22Rv1 (cell line): ENCODE data around the gene FXYD6.

ENCODE experiments used
- H3K27ac ChIP-seq: fragments of 450-650 bp; 2 replicates; pipeline ENCODE4 v1.5.1; 2017
- ZFX ChIP-seq: fragments of 450-650 bp; IDR thresholded peaks from 2 replicates; pipeline ENCODE4 v1.6.1; 2017; ENCODE audit warnings: antibody characterized with exemption, borderline replicate concordance
- TF ChIP-seq, protein P1 (sequence below): fragments of 450-650 bp; IDR thresholded peaks from 2 replicates; pipeline ENCODE4 v1.5.1; 2017; ENCODE audit warnings: mild to moderate bottlenecking

FXYD6 gene

GRCh38 chr11:117851852-117852251 lies 24.6 kb downstream of the FXYD6 start:
- H3K27ac ChIP-seq = no peak overlapping the region
- TF ChIP-seq ZFX = no peak
- TF ChIP-seq, protein P1, sequence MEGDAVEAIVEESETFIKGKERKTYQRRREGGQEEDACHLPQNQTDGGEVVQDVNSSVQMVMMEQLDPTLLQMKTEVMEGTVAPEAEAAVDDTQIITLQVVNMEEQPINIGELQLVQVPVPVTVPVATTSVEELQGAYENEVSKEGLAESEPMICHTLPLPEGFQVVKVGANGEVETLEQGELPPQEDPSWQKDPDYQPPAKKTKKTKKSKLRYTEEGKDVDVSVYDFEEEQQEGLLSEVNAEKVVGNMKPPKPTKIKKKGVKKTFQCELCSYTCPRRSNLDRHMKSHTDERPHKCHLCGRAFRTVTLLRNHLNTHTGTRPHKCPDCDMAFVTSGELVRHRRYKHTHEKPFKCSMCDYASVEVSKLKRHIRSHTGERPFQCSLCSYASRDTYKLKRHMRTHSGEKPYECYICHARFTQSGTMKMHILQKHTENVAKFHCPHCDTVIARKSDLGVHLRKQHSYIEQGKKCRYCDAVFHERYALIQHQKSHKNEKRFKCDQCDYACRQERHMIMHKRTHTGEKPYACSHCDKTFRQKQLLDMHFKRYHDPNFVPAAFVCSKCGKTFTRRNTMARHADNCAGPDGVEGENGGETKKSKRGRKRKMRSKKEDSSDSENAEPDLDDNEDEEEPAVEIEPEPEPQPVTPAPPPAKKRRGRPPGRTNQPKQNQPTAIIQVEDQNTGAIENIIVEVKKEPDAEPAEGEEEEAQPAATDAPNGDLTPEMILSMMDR = no peak

DNA sequence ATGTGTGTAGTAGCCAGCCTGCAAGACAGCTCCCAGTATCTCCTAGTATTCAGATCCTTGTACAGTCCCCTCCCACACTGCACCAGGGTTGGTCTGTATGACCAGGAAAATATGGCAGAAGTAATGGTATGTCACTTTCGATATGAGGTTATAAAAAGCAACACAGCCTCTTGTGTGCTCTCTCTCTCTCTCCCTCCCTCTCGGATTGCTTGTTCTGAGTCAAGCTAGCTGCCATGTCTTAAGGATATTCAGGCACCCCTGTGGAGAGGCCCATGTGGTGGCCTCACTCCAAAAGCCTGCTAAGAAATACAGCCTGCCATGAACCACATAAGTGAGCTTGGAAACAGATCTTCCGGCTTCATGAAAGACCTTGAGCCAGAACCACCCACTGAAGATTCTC lies 25.4 kb downstream of the FXYD6 start:
- no peak overlapping the region for H3K27ac ChIP-seq
- TF ChIP-seq ZFX = no peak
- TF ChIP-seq, protein P1 = no peak

DNA sequence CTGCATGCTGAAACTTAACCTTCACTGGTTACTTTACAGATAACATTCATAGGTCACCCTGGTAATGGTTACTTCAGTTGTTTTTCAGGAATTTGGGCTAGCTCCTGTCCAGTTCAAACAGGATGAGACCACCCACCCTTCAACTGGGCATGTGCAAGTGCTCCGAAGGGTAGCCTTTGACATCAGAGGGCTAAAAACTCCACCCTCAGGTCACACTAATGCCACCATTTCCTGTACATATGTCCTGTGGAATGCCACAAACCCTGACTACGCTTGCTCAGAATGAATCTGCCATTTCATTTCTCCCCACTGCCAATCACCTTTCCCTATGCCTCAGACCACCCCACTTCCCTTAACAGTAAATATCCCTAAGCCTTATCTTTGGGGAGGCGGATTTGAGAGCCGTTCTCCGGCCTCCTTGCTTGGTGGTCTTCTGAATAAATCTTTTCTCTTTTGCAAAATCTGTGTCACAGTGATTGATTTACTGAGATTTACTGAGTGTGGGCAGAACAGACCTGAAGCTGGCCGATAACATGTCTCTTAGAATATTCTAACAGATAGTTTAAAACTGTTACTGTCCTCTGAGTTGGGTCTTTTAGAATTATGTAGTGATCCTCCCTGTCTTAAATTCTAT lies 26.6 kb downstream of the FXYD6 start:
- TF ChIP-seq, protein P1 = no peak
- TF ChIP-seq ZFX = no peak
- no peak overlapping the region for H3K27ac ChIP-seq

GRCh38 chr11:117843666-117844484 lies 32.6 kb downstream of the FXYD6 start:
- no peak overlapping the region for H3K27ac ChIP-seq
- no peak for TF ChIP-seq ZFX
- TF ChIP-seq, protein P1 = peak; percentile 95

DNA sequence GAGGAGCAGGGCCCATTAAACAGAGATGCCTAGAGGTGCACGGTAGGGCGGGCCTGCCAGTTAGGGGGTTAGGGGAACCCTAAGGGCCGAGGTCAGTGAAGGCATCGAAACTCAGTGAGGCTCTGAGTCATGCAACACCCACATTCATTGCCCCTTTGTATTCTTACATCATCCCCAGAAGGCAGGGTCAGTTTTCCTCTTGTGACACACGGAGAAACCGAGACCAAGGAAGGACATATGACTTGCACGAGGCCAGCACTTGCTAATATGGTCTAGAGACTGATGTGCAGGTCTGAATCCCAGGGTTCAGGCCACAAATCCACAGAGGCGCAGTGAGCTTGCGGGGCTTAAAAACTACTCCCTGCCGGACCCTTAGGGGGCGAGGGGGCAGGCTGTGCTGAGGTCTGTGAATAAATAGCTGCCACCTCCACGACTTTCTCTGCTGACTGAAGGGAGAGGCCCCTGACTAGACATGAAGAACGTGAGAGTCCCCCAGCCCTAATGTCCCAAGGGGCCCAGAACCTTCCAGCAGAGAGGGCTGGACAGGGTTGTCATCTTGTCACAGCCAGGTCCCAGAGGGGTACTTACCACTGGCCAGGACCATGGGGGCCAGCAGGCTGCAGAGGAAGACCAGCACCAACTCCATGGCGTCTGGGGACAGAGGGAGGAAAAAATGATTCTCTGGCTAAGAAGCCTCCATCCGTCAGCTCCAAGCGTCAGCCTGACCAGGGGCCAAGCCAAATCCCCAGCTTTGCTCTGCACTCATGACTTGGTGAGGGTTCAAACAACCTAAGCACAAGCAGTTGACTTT lies 34.1 kb downstream of the FXYD6 start:
- TF ChIP-seq ZFX = no peak
- TF ChIP-seq, protein P1 = no peak
- no peak overlapping the region for H3K27ac ChIP-seq

- H3K27ac ChIP-seq = no peak overlapping the region
Observed at GRCh38 chr11:117841551-117842031, 34.9 kb downstream of the FXYD6 start.

More at GRCh38 chr11:117841551-117842031, 34.9 kb downstream of the FXYD6 start:
- TF ChIP-seq, protein P1 = no peak
- TF ChIP-seq ZFX = no peak
